ENCODE results near the gene PTH.

Gene PTH

GRCh38 chr11:13495929-13496328 lies at the start of gene PTH:
Gene PTH, minus strand, starts transcription at chr11:13495997. Its CDS starts 3,142 bp downstream, at chr11:13492855.
- FAIRE-seq = no peak

DNA sequence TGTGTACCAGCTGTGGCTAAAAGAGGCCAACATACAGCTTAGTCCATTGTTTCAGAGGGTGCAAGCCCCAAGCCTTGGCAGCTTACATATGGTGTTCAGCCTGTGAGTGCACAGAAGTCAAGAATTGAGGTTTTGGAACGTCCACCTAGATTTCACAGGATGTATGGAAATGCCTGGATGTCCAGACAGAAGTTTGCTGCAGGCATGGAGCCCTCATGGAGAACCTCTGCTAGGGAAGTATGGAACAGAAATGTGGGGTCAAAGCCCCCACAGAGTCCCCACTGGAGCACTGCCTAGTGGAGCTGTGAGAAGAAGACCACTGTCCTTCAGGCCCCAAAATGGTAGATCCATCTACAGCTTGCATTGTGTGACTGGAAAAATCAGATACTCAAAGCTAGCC lies 42.2 kb upstream of the PTH start:
- no peak for FAIRE-seq

DNA sequence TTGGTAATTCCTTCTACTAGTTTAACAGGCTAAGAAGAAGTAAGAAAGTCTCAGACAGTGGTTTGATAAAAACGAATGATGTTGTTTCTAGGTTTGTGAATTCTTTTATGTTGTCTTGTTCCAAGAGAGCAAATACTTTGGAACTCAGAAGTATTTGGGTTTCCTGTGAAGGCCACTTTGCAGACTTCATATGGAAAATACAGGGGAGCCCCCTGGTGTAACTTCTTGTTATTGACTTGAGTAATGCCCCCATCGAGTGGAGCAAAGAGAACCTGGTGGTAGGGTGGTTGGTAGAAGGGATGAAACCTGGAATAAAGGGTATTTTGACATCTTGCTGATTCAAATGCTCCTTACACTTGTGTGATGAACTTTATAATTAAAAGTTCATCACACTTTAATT lies 40.0 kb upstream of the PTH start:
- no peak for FAIRE-seq

- no peak for FAIRE-seq
Observed at GRCh38 chr11:13534358-13534757, 38.6 kb upstream of the PTH start.

DNA sequence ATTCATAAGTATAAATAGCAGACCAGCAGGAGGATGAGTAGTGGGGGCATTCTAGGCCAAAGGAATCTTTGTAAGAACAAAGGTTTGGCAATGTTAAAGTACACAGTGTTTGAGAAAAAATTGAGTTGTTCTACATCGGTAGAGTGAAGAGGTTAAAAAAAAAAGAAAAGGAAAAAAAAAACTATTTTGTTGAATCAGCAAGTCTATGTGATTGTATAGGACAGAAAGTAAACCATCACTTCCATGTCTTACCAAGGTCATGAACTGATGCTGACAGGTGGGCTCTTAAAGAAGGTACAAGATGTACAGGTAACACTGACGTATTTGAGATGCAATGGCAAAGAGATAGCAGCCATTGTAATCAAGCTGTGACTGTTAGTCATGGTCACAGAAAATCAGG lies 29.5 kb upstream of the PTH start:
- FAIRE-seq = no peak

DNA sequence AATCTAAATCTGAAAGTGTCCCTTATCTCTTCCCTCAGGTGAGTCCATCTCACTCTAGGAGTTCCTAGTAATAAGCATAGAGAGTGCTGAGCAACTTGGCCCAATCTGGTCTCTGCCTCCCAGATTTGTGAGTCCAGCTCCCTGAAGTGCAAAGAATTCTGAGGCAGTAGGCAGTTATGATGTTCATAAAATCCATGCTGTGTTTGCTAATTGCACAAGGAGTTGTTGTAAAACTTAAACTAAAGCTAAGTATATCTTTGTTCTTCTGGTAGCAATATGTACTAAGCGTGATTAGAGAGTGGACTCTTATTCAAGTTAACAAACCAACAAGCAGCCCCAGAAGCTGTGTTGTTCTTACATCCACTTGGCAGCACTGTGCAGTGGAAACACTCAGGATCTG lies 7.6 kb upstream of the PTH start:
- no peak for FAIRE-seq

- no peak for FAIRE-seq
Observed at GRCh38 chr11:13502492-13502891, 6.7 kb upstream of the PTH start.

DNA sequence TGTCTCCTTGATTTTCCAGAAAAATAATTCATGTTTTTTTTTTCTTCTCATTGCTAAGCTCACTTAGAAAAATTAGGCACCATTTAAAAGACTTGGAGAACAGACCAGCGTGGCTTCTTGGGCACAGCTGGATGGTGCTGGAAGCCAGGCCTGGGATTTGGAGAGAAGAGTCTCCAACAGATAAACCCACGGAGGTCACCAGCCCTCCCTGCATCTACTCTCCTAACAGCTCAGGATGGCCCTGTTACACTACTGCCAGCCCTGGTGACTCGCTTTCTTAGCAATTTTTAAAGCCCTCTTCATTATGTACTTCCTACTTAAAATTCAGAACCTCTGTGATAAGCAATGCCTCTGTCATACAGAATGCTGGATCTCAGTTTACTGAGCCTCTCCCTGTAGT lies 1.7 kb downstream of the PTH start:
- no peak for FAIRE-seq

DNA sequence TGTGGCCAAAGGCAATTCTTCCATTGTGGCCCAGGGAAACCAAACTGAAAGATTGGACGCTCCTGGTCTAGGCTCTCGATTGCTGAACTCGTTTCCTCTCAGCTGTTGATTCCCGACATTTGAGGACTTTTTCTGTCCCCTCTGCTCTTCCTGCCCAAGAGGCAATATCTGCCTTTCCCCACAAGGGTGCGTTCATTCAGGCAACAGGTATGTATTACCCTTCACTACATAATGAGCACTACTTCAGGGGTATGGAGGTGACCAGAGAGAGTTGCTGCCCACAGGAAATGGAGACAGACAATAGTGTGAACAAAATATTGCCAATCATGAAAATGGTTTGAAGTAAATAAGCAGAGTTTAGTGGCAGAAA lies 8.2 kb downstream of the PTH start:
- no peak for FAIRE-seq

DNA sequence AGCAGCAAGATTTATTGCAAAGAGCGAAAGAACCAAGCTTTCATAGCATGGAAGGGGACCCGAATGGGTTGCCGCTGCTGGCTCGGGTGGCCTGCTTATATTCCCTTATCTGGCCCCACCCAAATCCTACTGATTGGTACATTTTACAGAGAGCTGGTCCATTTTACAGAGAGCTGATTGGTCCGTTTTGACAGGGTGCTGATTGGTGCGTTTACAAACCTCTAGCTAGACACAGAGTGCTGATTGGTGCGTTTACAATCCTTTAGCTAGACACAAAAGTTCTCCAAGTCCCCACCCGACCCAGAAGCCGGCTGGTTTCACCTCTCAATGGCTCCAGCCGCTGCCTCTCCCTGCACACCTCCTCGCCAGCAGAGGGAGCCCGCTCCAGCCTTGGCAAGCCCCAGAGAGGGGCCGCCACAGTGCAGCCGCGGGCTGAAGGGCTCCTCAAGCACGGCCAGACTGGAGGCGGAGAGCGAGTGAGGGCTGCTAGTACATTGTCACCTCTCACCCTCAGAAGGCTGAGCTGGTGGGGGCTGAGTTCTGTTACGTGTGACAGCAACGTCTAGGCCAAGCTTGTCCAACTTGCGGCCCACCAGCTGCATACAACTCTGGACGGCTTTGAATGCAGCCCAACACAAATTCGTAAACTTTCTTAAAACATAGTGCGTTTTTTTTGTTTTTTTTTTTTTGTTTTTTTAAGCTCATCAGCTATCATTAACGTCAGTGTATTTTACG lies 8.7 kb downstream of the PTH start:
- FAIRE-seq = no peak

GRCh38 chr11:13480198-13480597 lies 15.6 kb downstream of the PTH start:
- FAIRE-seq = no peak

GRCh38 chr11:13479688-13480087 lies 16.1 kb downstream of the PTH start:
- no peak for FAIRE-seq

DNA sequence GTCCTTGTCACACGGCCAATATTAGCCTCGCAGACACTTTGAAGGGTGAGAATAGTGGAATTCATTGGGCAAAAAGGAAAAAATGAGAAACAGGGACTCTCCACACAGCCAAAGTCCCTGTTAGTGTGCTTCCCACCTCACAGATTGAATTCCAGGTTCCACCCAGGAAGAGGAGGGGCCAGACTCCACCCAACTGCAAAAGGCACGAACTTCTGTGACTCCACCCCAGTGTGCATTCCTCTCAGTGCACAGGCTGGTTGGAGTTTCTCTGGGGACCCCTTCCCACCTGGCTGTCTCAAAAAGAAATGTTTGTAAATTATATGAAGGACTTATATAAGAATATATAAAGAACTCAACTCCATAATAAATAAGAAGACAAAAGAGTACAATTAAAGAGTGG lies 20.7 kb downstream of the PTH start:
- FAIRE-seq = no peak

DNA sequence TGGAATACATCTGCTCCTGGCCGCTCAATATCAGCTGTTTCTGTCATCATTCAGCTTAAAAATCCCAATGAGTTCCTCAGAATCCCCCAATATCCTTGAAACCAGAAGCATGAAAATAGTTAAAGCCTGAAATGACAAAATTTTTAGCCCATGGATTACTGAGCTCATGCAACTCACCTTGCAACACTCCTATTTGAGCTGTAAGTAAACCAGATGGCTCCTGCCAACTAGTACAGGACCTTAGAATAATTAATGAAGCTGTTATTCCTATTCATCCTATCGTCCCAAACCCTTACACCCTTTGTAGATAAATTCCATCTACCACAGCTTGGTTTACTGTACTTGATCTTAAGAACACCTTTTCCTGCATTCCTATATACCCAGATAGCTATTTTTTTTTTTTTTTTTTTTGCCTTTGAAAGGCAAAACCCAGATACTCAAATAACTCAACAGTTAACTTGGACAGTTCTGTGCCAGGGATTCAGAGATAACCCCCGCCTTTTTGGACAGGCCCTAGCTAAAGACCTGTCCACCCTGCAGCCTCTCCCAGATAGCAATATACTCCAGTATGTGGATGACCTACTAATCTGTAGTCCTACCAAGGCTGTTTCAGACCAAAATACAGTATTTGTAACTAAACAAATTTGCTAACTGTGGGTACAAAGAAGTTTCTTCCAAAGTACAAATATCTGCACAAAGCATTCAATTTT lies 22.6 kb downstream of the PTH start:
- no peak for FAIRE-seq

- FAIRE-seq = no peak
Observed at GRCh38 chr11:13468750-13469149, 27.0 kb downstream of the PTH start.

GRCh38 chr11:13465909-13466371 lies 29.9 kb downstream of the PTH start:
- peak; percentile 55 for FAIRE-seq

GRCh38 chr11:13463779-13464290 lies 32.0 kb downstream of the PTH start:
- FAIRE-seq = no peak

GRCh38 chr11:13462901-13463778 lies 32.7 kb downstream of the PTH start, which contains the start of gene BTBD10:
Gene BTBD10, minus strand, starts transcription at chr11:13463222. Its CDS starts 18,098 bp downstream, at chr11:13445124.
- no peak for FAIRE-seq

DNA sequence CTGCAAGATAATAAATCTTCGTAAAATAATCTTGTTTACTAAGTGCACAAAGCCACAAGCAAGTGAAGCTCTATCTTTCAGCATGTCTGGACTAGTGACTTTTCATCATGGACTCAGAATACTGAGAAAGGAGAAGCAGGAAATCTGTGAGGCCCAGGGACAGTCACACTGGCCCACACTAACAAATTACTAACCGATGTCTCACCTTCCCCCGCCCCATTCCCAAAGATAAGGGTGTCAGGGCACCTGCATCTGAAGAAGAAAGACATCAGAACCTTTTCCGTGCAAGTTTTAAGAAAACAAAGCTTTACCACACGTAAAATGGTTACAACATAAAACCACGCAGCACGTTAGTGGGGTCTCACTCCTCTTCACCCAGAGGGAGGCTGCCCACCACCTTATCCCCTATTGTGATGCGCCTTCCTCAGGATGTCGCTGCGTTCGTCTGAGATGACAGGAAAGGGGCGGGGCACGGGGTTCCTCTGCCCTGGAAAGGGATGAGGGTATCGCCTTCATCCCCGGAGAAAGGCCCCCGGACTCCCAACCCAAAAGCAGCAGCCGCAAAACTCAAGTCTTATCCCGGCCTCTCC lies 33.4 kb downstream of the PTH start:
- FAIRE-seq = no peak

DNA sequence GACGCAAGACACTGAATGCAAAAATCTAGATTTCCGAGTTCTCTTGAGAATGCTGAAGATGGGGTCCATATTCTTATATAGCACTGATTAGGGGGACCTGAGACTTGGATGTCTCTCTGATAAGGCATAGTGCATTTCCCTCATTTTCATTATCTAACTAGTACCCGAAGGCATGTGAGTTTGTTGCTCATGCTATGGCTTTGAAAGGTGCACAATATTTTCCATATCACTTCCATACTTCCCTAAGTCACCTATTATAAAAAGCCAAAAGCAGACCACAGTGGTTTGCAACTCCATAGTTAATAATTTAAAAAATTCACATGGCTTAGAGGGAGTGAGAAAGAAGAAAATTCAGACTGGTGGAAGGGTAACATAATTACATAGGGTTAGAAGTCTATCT lies 34.5 kb downstream of the PTH start:
- no peak for FAIRE-seq

- FAIRE-seq = no peak
Observed at GRCh38 chr11:13450832-13451397, 44.9 kb downstream of the PTH start.

- no peak for FAIRE-seq
Observed at GRCh38 chr11:13449522-13449921, 46.3 kb downstream of the PTH start.
